Tibial nerve (tissue), 3 donors: ENCODE data around the gene SYNJ2.

Experiments
- POLR2A ChIP-seq, 2 donors: fragments of 450-650 bp; IDR thresholded peaks; one replicate each; pipeline ENCODE4 v1.6.1; 2017; ENCODE audit warnings: antibody characterized with exemption in 2 of 2, mild to moderate bottlenecking in 2 of 2, moderate library complexity in 2 of 2
- TF ChIP-seq, protein P1 (sequence below), 5 experiments: fragments of 200-600 bp in 3 of 5; fragments of 450-650 bp in 2 of 5; sonication (generic) in 3 of 5; IDR thresholded peaks; one replicate each; pipeline ENCODE4 v1.5.1; 2016 to 2019; ENCODE audit warnings: antibody characterized with exemption in 5 of 5, mild to moderate bottlenecking in 3 of 5, moderate library complexity in 2 of 5

DNA sequence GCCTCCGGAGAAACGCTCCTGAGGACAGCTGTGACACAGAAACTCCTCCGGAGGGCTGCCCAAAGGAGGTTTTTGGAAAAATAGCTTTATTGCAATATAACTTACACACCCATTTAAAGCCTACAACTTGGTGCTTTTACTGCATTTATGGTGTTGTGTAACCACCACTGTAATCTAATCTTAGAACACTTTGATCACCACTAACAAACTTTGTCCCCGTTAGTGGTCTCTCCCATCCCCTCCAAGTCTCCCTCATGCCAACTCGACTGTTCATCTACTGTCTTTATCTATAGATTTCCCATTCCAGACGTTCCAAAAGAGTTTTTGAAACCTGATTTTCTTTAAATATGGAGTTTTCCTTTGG, 62.8 kb downstream of the SYNJ2 start:
- no peak for TF ChIP-seq POLR2A (IDR thresholded peaks at IDR 0.05)
- TF ChIP-seq, protein P1, sequence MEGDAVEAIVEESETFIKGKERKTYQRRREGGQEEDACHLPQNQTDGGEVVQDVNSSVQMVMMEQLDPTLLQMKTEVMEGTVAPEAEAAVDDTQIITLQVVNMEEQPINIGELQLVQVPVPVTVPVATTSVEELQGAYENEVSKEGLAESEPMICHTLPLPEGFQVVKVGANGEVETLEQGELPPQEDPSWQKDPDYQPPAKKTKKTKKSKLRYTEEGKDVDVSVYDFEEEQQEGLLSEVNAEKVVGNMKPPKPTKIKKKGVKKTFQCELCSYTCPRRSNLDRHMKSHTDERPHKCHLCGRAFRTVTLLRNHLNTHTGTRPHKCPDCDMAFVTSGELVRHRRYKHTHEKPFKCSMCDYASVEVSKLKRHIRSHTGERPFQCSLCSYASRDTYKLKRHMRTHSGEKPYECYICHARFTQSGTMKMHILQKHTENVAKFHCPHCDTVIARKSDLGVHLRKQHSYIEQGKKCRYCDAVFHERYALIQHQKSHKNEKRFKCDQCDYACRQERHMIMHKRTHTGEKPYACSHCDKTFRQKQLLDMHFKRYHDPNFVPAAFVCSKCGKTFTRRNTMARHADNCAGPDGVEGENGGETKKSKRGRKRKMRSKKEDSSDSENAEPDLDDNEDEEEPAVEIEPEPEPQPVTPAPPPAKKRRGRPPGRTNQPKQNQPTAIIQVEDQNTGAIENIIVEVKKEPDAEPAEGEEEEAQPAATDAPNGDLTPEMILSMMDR (IDR thresholded peaks at IDR 0.05), result no peak
